Peyer's patch (tissue), 4 donors: ENCODE measurements around the gene ADRB2. TPM values are rescaled to one million over a fixed set of nuclear protein-coding genes. Genes with fewer than 3 reads are reported as not detected.
"Not testable (repeated sequence)": the region's sequence is repeated elsewhere in the genome, so short reads cannot be mapped to it uniquely, and the experiment has no call there.

ENCODE experiments used
- DNase-seq, 3 donors: peaks; one replicate each; pipeline ENCODE4 v3.0.0-alpha.2; 2017 to 2019
- H3K27ac ChIP-seq, 4 donors: fragments of 200-600 bp; sonication (generic); one replicate each; pipeline ENCODE4 v1.5.1; 2016 to 2019
- H3K27me3 ChIP-seq, 2 donors: fragments of 200-600 bp; sonication (generic); one replicate each; pipeline ENCODE4 v1.5.1; 2019
- H3K36me3 ChIP-seq, 3 donors: fragments of 200-600 bp; sonication (generic); one replicate each; pipeline ENCODE4 v1.5.1; 2016 to 2019
- H3K4me1 ChIP-seq, 4 donors: fragments of 200-600 bp; sonication (generic); one replicate each; pipeline ENCODE4 v1.5.1; 2016 to 2019
- H3K4me3 ChIP-seq, 4 donors: fragments of 200-600 bp; sonication (generic); 1 replicate in 3 of 4; 2 replicates in 1 of 4; pipeline ENCODE4 v1.5.1; 2016 to 2019; ENCODE audit warnings: mild to moderate bottlenecking in 1 of 4
- H3K9me3 ChIP-seq, 4 donors: fragments of 200-600 bp; sonication (generic); one replicate each; pipeline ENCODE4 v1.5.1; 2016 to 2019; ENCODE audit warnings: mild to moderate bottlenecking in 1 of 4
- POLR2A ChIP-seq, 2 donors: fragments of 450-650 bp; IDR thresholded peaks; one replicate each; pipeline ENCODE4 v1.5.1; 2017; ENCODE audit warnings: antibody characterized with exemption in 2 of 2, mild to moderate bottlenecking in 2 of 2, moderate library complexity in 2 of 2
- total RNA-seq, 4 donors: library from RNA; depleted of rRNA; stranded (reverse); fragments of >200 nt; gene quantifications; one replicate each; pipeline ENCODE4 v1.1.0, GENCODE V29; 2016
- TF ChIP-seq, protein P1 (sequence below), 6 experiments: fragments of 450-650 bp in 4 of 6; fragments of 200-600 bp in 2 of 6; sonication (generic) in 1 of 6; IDR thresholded peaks; one replicate each; pipeline ENCODE4 v1.5.1; 2017 to 2019; ENCODE audit warnings: antibody characterized with exemption in 6 of 6, mild to moderate bottlenecking in 3 of 6, moderate library complexity in 1 of 6

The ADRB2 gene
- total RNA-seq, 4 donors from 2014 or later: 0.53 to 7.4 (median 1.7) TPM

- no peak for DNase-seq
- TF ChIP-seq POLR2A (IDR thresholded peaks at IDR 0.05): no peak
- TF ChIP-seq, protein P1, sequence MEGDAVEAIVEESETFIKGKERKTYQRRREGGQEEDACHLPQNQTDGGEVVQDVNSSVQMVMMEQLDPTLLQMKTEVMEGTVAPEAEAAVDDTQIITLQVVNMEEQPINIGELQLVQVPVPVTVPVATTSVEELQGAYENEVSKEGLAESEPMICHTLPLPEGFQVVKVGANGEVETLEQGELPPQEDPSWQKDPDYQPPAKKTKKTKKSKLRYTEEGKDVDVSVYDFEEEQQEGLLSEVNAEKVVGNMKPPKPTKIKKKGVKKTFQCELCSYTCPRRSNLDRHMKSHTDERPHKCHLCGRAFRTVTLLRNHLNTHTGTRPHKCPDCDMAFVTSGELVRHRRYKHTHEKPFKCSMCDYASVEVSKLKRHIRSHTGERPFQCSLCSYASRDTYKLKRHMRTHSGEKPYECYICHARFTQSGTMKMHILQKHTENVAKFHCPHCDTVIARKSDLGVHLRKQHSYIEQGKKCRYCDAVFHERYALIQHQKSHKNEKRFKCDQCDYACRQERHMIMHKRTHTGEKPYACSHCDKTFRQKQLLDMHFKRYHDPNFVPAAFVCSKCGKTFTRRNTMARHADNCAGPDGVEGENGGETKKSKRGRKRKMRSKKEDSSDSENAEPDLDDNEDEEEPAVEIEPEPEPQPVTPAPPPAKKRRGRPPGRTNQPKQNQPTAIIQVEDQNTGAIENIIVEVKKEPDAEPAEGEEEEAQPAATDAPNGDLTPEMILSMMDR (IDR thresholded peaks at IDR 0.05): no peak
- Histone ChIP-seq H3K36me3 (no peaks in the 10 kb centered on the region), H3K4me1 (no peaks in the 10 kb centered on the region), H3K9me3 (no peaks in the 10 kb centered on the region), H3K27me3 (no peaks in the 10 kb centered on the region), H3K27ac (no peak overlapping the region), H3K4me3 (no peak overlapping the region)
Observed at GRCh38 chr5:148875205-148875875, 48.9 kb downstream of the ADRB2 start.

DNA sequence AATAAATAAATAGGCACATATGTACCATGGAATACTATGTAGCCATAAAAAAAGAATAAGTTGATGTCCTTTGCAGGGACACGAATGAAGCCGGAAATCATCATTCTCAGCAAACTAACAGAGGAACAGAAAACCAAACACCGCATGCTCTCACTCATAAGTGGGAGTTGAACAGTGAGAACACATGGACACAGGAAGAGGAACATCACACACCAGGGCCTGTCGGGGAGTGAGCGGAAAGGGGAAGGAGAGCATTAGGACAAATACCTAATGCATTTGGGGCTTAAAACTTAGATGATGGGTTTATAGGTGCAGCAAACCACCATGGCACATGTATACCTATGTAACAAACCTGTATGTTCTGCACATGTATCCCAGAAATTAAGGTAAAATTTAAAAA, 51.0 kb downstream of the ADRB2 start:
- H3K4me1 ChIP-seq, H3K27ac ChIP-seq, H3K4me3 ChIP-seq, H3K36me3 ChIP-seq, H3K27me3 ChIP-seq, H3K9me3 ChIP-seq, DNase-seq: not testable (repeated sequence)

Other genes starting within 250 kb of the ADRB2 start
- gene HTR4, start 172.1 kb upstream of the ADRB2 start, total RNA-seq: 10 to 100 TPM; 21.5 to 46.6 (median 44.1) TPM
- 1 to 10 TPM in 1 of 4 donors, under 1 TPM in 3; 0.57 to 1.3 (median 0.76) TPM for gene SH3TC2, start 236.5 kb downstream of the ADRB2 start, total RNA-seq